GM18505 (cell line): ENCODE data around the gene SCYGR6.

ENCODE experiments used
- ATAC-seq: cut with Tn5 transposase; IDR thresholded peaks from one replicate; pipeline ENCODE4 v1.9.1; 2021; ENCODE audit not compliant: unreplicated experiment
- POLR2A ChIP-seq: IDR thresholded peaks from 4 replicates; pipeline ENCODE4 v1.6.1; 2011; ENCODE audit warnings: borderline replicate concordance; ENCODE audit not compliant: insufficient read depth, insufficient read length; ENCODE audit errors: extremely low read depth

Gene SCYGR6

DNA sequence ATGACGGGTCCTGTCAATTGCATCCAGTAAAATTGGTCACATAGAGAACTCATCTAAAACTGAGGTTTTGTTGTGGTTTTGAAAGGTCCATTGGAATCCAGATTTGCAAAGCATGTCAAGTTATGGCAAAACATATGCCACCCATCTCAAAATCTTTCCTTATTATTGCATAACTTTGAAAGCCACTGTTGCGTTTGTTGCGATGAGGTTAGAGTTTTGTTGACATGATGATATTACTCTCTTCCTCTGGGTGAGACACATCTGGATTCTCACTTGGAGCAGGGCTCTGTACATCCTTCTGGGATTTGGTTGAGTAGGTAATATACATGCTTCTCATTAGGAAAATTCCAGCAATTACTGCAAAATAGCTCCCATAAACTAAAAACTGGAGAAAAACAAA lies 37.4 kb downstream of the SCYGR6 start:
- no peak for ATAC-seq

GRCh38 chr2:227684258-227684657 lies 40.3 kb downstream of the SCYGR6 start:
- ATAC-seq = no peak
- TF ChIP-seq POLR2A = no peak

More for the DNA sequence above, 37.4 kb downstream of the SCYGR6 start:
- TF ChIP-seq POLR2A = no peak

DNA sequence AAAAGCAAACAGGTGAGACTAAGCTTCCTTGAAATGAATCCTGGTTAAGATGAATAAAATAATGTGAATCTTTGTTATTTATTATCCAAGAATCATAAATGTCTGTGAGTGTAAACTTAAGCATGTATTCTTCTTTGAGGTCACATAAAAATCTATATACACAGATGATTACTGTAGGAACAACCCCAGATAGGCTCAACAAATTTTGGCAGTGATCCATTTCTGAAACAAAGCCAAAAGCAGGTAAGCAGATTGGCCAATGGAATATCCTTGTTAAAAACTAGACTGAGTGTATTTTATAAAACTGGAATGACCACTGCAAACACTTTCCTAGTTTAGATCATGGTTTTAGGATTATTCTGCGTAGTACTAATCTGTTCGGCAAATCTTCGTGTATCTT lies 46.6 kb downstream of the SCYGR6 start:
- no peak for ATAC-seq

DNA sequence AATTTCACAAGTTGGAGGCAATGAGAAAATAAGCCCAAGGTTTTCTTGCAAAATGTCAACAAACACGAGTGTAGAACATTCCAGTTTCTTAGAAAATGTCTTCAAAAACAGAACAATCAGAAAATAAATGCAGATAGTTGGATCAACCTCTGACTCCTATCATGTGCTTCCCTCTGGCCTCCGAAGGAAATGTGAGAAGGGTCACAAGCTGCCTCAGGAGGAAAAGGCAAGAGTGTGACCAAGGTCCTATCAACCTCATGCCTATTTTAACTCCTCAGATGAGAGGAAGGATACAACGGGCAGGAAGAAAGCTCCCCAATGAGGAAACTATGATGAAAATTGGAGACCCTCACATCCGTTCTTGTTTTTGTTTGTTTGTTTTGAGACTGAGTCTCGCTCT lies 50.1 kb downstream of the SCYGR6 start:
- no peak for ATAC-seq

More for the DNA sequence above, 46.6 kb downstream of the SCYGR6 start:
- TF ChIP-seq POLR2A = no peak

More for the DNA sequence above, 50.1 kb downstream of the SCYGR6 start:
- TF ChIP-seq POLR2A = no peak
